ENCODE data around the gene PSENEN.
"Not testable (repeated sequence)": the region's sequence is repeated elsewhere in the genome, so short reads cannot be mapped to it uniquely, and the experiment has no call there.

The PSENEN gene

GRCh38 chr19:35788205-35788960, 42.9 kb downstream of the PSENEN start:
- no peak for DNase-seq (ENCODE audit: low spot score)

DNA sequence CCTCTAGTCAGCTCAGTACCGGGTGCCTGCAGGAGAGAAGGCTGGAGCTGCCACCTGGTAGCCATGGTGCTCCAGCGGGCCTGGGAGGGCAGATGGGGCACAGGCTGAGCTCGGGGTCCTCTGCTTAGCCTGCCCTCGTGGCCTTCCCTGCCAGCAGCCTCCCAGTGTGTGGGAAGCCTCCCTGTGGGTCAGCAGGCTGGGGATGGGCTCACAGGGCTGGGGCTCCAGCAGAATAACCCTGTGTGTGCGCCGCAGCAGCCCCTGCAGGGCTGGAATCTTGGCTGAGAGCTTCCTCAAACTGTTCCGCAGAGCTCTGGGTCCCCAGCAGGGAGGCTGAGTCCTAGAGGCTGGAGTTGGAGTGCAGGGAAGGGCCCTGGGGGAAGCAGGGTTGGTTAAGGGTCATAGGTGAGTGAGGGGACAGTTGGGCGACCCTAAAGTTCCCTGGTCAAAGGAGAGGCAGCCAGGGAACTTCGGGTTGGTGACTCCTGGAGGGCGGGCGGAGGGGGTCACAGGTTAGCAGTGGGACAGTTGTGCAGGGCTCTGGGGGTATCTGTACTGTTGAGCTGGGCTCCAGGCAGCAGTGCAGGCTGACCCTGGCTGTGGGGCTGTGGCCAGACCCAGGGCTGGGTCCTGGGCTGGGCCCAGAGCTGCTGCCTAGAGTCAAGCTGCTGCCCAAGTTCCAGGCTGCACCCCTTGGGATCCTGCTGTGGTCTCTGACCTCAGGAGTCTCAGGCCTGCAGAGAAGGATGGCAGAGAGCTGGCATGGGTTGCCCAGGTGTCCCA, 43.9 kb downstream of the PSENEN start:
- no peak for DNase-seq (ENCODE audit: low spot score)

GRCh38 chr19:35789978-35790944, 44.8 kb downstream of the PSENEN start:
- no peak for DNase-seq (ENCODE audit: low spot score)

GRCh38 chr19:35790981-35791813, 45.7 kb downstream of the PSENEN start:
- DNase-seq (ENCODE audit: low spot score), result no peak

DNA sequence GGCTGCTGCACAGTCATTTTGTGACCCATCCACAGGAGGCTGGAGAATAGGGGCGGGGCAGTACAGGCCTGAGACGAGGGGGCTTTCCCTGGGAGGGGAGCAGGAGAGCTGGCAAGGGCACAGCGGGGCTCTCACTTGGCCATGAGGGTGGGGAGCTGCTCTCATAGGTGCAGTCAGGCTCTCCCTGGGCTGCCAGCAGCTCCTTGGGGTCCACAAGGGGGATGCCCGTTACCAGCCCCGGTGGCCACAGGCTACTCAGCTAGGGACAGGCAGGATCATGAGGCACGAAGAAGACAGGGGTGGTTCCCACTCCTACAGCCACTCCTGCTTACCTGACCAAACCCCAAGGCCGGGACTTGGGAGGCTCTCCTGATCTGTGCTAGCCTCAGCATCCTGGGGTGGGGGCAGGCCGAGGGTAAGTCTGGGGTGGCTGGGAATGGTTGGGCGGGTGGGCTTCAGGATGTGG, 46.4 kb downstream of the PSENEN start:
- DNase-seq (ENCODE audit: low spot score), result no peak

DNA sequence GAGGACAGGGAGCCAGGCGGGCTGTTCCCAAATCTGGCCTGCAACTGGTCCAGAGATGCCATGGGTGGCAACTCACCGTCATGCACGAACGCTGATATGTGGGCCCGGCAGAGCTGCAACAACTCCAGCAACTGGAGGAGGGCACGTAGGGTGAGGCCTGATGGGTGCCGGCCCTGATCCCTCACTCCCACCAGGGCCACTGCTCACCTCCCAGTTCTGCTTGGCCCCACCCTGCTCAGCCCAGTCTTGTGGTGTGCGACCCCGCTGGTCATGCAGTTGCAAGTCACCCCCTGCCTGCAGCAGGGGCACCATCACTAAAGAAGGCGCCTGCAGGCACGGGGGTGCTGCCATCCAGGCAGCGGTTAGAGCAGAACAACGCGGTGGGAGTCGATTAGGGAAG, 46.9 kb downstream of the PSENEN start:
- DNase-seq (ENCODE audit: low spot score), result no peak

- DNase-seq (ENCODE audit: low spot score), result no peak
Observed at GRCh38 chr19:35792888-35793287, 47.4 kb downstream of the PSENEN start.

GRCh38 chr19:35793381-35794165, 48.1 kb downstream of the PSENEN start:
- DNase-seq (ENCODE audit: low spot score), result no peak

GRCh38 chr19:35795564-35795963, 50.1 kb downstream of the PSENEN start:
- DNase-seq (ENCODE audit: low spot score), result not testable (repeated sequence)
